ENCODE data around the gene ARHGEF7.

GRCh38 chr13:111275995-111276618 lies 161.0 kb downstream of the ARHGEF7 start:
- TF ChIP-seq ZNF274 (IDR thresholded peaks at IDR 0.05; ENCODE audit: low read depth, low read length) (no peak), YY1 (IDR thresholded peaks at IDR 0.05; ENCODE audit: insufficient read depth, insufficient read length) (no peak)
